HG03097 (cell line): ENCODE data around the gene SGK1.
"Not testable (repeated sequence)": the region's sequence is repeated elsewhere in the genome, so short reads cannot be mapped to it uniquely, and the experiment has no call there.

ENCODE experiments used
- ATAC-seq: cut with Tn5 transposase; IDR thresholded peaks from one replicate; pipeline ENCODE4 v1.9.1; 2021; ENCODE audit not compliant: unreplicated experiment, low FRiP score

Gene SGK1

GRCh38 chr6:134307870-134308269, 10.0 kb downstream of the SGK1 start:
- ATAC-seq: no peak

- no peak for ATAC-seq
These were observed 10.8 kb downstream of the SGK1 start for GRCh38 chr6:134307075-134307474.

GRCh38 chr6:134304381-134304780, 13.5 kb downstream of the SGK1 start:
- not testable (repeated sequence) for ATAC-seq

- no peak for ATAC-seq
These were observed 14.0 kb downstream of the SGK1 start for GRCh38 chr6:134303891-134304290.

- ATAC-seq: no peak
These were observed 18.7 kb downstream of the SGK1 start for GRCh38 chr6:134299236-134299635.

GRCh38 chr6:134296762-134297161, 21.1 kb downstream of the SGK1 start:
- ATAC-seq: no peak

GRCh38 chr6:134295953-134296553, 21.9 kb downstream of the SGK1 start:
- ATAC-seq: no peak

- ATAC-seq: no peak
These were observed 24.2 kb downstream of the SGK1 start for GRCh38 chr6:134293659-134294161.

- ATAC-seq: no peak
These were observed 26.8 kb downstream of the SGK1 start for GRCh38 chr6:134291156-134291555.

- ATAC-seq: no peak
These were observed 28.7 kb downstream of the SGK1 start for GRCh38 chr6:134289204-134289575.

GRCh38 chr6:134288538-134289203, 29.2 kb downstream of the SGK1 start:
- ATAC-seq: no peak

- no peak for ATAC-seq
These were observed 29.9 kb downstream of the SGK1 start for GRCh38 chr6:134287859-134288537.

GRCh38 chr6:134282816-134283215, 35.1 kb downstream of the SGK1 start:
- ATAC-seq: no peak

GRCh38 chr6:134281388-134281787, 36.5 kb downstream of the SGK1 start:
- no peak for ATAC-seq

- ATAC-seq: no peak
These were observed 39.9 kb downstream of the SGK1 start for GRCh38 chr6:134278000-134278399.

GRCh38 chr6:134276891-134277377, 41.0 kb downstream of the SGK1 start:
- not testable (repeated sequence) for ATAC-seq

- ATAC-seq: no peak
These were observed 45.5 kb downstream of the SGK1 start for GRCh38 chr6:134272374-134272773.

- ATAC-seq: no peak
These were observed 50.0 kb downstream of the SGK1 start for GRCh38 chr6:134267917-134268361.

- ATAC-seq: no peak
These were observed 51.1 kb downstream of the SGK1 start for GRCh38 chr6:134266776-134267175.

GRCh38 chr6:134261766-134262165, 56.1 kb downstream of the SGK1 start:
- ATAC-seq: no peak

- no peak for ATAC-seq
These were observed 59.0 kb downstream of the SGK1 start for GRCh38 chr6:134258849-134259306.
